Measurements from ENCODE around the gene ARHGAP15. TPM values are rescaled to one million over a fixed set of nuclear protein-coding genes. Genes with fewer than 3 reads are reported as not detected.

ARHGAP15 gene
- total and polyA plus RNA-seq, 9 donors, result 6.7 to 21.0 (median 9.7) TPM

DNA sequence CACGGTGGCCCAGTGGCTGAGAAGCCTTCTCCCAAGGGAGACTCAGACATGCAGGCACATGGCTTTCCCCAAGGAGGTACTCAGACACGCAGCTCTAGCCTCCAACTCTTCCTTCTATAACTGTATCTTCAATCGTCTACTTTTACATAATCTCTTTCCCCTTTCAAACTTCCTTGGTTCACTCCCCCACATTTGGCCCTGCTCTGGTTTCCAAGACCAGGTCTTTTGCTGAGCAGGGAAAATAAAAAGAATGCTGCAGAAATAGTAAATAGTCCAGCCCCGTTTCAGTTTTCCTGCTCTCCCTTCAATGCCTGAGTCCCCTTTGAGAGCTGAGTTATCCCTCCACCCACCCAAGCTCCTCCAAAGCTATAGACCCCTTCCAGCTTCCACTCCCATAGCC lies 635.0 kb downstream of the ARHGAP15 start:
- H3K27me3 ChIP-seq (ENCODE audit: control insufficient read depth, insufficient read depth, low read length), result no peaks in the 10 kb centered on the region
- H3K36me3 ChIP-seq (ENCODE audit: control insufficient read depth, insufficient read depth, low read length), result no peaks in the 10 kb centered on the region
- H3K4me1 ChIP-seq (ENCODE audit: control insufficient read depth, insufficient read depth, low read length), result no peaks in the 10 kb centered on the region
- no peak overlapping the region for H3K27ac ChIP-seq (ENCODE audit: low read length)
- no peak for DNase-seq
- 33% methylated on average over 4 of the region's 4 CpGs for WGBS (ENCODE audit: insufficient coverage)
- no peaks in the 10 kb centered on the region for H3K9me3 ChIP-seq (replicated peaks; ENCODE audit: control insufficient read depth, low read depth, low read length)
- H3K4me3 ChIP-seq (ENCODE audit: low read length), result no peak overlapping the region

DNA sequence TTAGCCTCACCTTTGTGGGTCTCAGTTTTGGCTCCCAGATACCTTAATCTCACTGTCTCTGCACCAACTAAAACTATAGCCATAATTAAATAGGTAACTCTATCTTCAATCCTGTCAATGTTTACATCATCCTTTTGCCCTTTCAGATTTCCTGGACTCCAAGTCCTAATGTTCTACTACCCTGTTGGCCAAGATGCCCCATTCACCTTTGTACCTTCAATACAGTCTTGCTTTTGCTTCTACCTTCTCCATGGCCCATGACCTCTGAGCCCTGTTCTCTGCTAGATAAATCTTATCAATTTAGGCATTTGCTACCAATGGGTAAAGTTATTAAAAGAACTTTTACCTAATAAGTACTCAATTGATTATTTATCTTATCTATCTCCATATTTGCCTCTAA lies 635.5 kb downstream of the ARHGAP15 start:
- Histone ChIP-seq H3K4me3 (ENCODE audit: low read length) (no peak overlapping the region), H3K9me3 (replicated peaks; ENCODE audit: control insufficient read depth, low read depth, low read length) (no peaks in the 10 kb centered on the region), H3K27ac (ENCODE audit: low read length) (no peak overlapping the region), H3K36me3 (ENCODE audit: control insufficient read depth, insufficient read depth, low read length) (no peaks in the 10 kb centered on the region), H3K27me3 (ENCODE audit: control insufficient read depth, insufficient read depth, low read length) (no peaks in the 10 kb centered on the region), H3K4me1 (ENCODE audit: control insufficient read depth, insufficient read depth, low read length) (no peaks in the 10 kb centered on the region)
- DNase-seq, result no peak

DNA sequence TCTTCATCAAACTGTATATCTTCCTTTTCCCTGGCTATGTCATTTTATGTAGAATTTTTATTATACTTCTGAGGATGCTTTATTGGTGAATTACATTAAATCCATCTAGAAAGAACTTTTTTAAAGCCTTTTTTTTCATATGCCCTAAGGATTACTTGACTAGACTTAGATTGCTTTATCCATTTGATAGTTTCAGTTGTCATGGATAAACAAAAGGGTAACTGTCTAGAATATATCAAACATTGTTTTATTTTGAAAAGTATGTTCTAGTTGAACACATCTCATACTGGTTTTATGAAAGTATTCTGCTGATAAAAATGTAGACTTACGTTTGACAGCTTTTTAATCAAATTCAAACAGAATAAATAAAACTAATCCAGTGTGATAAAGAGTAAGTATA lies 639.8 kb downstream of the ARHGAP15 start:
- H3K36me3 ChIP-seq (ENCODE audit: control insufficient read depth, insufficient read depth, low read length), result no peaks in the 10 kb centered on the region
- no peak overlapping the region for H3K27ac ChIP-seq (ENCODE audit: low read length)
- H3K27me3 ChIP-seq (ENCODE audit: control insufficient read depth, insufficient read depth, low read length), result no peaks in the 10 kb centered on the region
- WGBS (ENCODE audit: insufficient coverage), result no CpG with 5 or more reads among the region's 1 CpG
- H3K4me1 ChIP-seq (ENCODE audit: control insufficient read depth, insufficient read depth, low read length), result no peaks in the 10 kb centered on the region
- DNase-seq, result no peak
- H3K9me3 ChIP-seq (replicated peaks; ENCODE audit: control insufficient read depth, low read depth, low read length), result no peaks in the 10 kb centered on the region
- no peak overlapping the region for H3K4me3 ChIP-seq (ENCODE audit: low read length)

DNA sequence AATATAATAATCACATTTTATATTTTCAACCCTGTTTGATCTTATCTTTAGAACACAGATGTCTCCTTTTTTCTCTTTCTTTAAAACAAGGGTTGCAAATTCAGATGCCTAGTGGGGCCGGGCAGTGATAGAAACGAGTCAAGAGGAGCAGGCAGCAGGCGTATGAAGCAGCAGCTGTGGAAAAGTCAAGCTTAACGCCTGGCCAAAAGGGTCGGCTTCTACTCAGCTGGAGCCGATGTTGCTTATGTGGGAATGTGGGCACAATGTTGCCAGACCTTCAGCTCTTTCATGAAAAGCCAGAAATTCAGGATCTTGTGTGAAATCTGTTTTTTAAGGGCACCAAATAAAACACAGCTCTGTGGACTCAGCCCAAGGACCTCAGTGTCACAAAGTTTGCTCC lies 642.7 kb downstream of the ARHGAP15 start:
- no peak overlapping the region for H3K4me3 ChIP-seq (ENCODE audit: low read length)
- peak; percentile 69 for DNase-seq
- 43% methylated on average over 4 of the region's 6 CpGs for WGBS (ENCODE audit: insufficient coverage)
- H3K36me3 ChIP-seq (ENCODE audit: control insufficient read depth, insufficient read depth, low read length), result no peaks in the 10 kb centered on the region
- H3K27me3 ChIP-seq (ENCODE audit: control insufficient read depth, insufficient read depth, low read length), result no peaks in the 10 kb centered on the region
- peak overlapping the region; percentile 58 for H3K27ac ChIP-seq (ENCODE audit: low read length)
- no peaks in the 10 kb centered on the region for H3K4me1 ChIP-seq (ENCODE audit: control insufficient read depth, insufficient read depth, low read length)
- H3K9me3 ChIP-seq (replicated peaks; ENCODE audit: control insufficient read depth, low read depth, low read length), result no peaks in the 10 kb centered on the region

DNA sequence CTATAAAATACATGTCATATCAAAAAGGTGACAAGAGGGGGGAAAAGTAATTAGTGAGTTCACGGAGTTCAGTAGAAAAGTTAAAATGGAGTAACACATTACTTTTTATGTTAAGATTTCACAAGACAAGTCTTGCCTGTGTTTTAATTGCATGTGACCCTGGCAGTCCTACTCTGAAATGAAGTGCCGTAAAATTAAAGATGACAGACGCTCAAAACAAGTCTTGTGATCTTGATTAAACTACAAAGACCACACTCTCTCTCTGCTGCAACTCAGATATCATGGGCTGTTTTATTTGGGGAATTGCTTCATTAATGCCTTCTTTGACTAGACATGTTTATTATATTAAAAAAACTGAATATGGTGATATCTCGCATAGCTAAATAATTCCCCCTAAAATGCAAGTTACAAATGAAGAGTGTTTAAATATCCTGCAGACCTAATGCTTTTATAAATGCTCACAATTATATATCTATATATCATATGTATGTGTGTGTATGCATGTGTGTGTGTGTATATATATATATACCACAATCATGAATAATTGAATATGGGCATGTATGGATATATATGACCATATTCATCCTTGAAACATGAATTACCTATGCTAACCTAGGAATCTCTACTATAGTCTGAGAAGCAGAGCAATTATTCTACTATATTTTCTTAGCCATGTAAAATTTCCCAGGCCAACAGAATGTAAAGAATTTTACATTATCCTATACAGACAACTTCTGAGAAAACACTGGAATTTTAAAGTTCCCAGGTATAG lies 647.5 kb downstream of the ARHGAP15 start:
- Histone ChIP-seq H3K36me3 (ENCODE audit: control insufficient read depth, insufficient read depth, low read length) (no peaks in the 10 kb centered on the region), H3K9me3 (replicated peaks; ENCODE audit: control insufficient read depth, low read depth, low read length) (no peaks in the 10 kb centered on the region), H3K27me3 (ENCODE audit: control insufficient read depth, insufficient read depth, low read length) (no peaks in the 10 kb centered on the region), H3K4me1 (ENCODE audit: control insufficient read depth, insufficient read depth, low read length) (no peaks in the 10 kb centered on the region), H3K27ac (ENCODE audit: low read length) (no peak overlapping the region), H3K4me3 (ENCODE audit: low read length) (no peak overlapping the region)
- no CpG with 5 or more reads among the region's 4 CpGs for WGBS (ENCODE audit: insufficient coverage)
- no peak for DNase-seq

DNA sequence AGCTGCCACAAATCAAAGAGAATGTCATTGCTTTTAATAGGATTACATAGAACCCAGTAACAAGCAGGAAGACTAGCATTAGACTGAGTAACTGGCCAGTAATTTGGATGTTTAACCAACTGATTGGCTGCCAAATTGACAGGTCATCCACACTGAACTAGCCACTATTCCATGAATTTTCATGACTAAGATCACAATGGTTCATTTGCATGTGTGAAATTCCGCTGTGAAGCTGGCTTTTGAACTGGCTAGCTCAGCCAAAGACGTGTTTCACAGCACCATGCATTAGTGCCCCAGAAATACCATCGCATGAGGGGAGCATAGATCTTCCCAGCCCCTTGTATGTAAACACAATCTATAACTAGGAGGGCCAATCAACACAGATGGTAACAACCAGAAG lies 649.8 kb downstream of the ARHGAP15 start:
- no CpG with 5 or more reads among the region's 3 CpGs for WGBS (ENCODE audit: insufficient coverage)
- DNase-seq, result no peak
- H3K36me3 ChIP-seq (ENCODE audit: control insufficient read depth, insufficient read depth, low read length), result no peaks in the 10 kb centered on the region

DNA sequence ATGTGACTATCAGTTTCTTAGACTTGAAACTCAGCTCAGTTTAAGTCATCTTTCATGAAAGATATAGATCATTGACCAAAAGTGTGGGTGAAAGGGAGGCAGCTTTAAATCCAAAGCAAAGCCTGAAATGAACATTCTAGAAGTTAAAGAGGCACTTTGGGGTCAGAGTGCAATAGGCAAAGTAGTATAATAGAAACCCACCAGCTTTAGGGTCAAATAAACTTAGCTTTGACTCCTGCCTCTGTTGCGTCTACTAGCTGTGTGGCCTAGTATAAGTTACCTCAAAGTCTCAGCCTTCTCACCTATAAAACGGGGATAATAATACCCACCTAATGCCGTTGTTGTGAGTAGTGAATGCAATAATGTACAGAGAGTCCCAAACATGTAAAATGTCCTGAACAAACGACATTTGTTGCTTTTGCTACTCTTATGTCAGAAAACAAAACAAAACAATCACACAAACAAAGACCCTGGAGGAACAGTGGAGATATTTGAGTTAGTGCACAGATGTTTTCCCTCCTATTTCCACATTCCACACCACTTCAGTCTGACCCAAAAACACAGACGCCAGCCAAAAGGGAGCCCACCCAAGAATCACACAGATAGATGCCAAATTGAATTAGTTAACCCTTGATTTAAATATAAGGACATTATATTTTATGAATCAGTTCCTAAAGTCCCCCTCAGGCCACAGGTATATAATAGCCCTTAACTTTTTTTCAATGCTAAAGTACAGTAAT lies 657.0 kb downstream of the ARHGAP15 start:
- H3K4me1 ChIP-seq (ENCODE audit: control insufficient read depth, insufficient read depth, low read length), result no peaks in the 10 kb centered on the region
- no peaks in the 10 kb centered on the region for H3K36me3 ChIP-seq (ENCODE audit: control insufficient read depth, insufficient read depth, low read length)
- no peak overlapping the region for H3K27ac ChIP-seq (ENCODE audit: low read length)
- H3K9me3 ChIP-seq (replicated peaks; ENCODE audit: control insufficient read depth, low read depth, low read length), result no peaks in the 10 kb centered on the region
- no CpG with 5 or more reads among the region's 5 CpGs for WGBS (ENCODE audit: insufficient coverage)
- H3K27me3 ChIP-seq (ENCODE audit: control insufficient read depth, insufficient read depth, low read length), result no peaks in the 10 kb centered on the region
- no peak overlapping the region for H3K4me3 ChIP-seq (ENCODE audit: low read length)
- DNase-seq, result peak; percentile 42

More for the DNA sequence above, 649.8 kb downstream of the ARHGAP15 start:
- no peak overlapping the region for H3K27ac ChIP-seq (ENCODE audit: low read length)
- H3K4me1 ChIP-seq (ENCODE audit: control insufficient read depth, insufficient read depth, low read length), result no peaks in the 10 kb centered on the region
- no peak overlapping the region for H3K4me3 ChIP-seq (ENCODE audit: low read length)
- no peaks in the 10 kb centered on the region for H3K27me3 ChIP-seq (ENCODE audit: control insufficient read depth, insufficient read depth, low read length)
- no peaks in the 10 kb centered on the region for H3K9me3 ChIP-seq (replicated peaks; ENCODE audit: control insufficient read depth, low read depth, low read length)

DNA sequence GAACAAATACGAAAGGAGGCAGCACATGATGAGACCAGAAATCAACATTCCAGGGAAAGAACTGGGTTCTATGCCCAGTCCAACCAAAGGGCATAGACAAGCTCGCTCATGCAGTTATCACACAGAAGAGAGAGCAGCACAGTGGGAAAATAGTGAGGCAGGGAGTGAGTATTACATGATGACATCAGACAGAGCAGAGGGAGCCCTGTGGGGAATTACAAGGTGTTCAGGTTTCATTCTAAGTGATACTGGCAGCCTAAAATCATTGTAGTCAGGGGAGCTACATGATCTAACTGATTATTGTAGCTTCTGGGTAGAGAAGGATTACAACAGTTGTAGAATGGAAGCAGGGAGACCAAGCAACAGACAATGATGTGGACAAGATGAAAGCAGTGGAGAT lies 658.5 kb downstream of the ARHGAP15 start:
- no peaks in the 10 kb centered on the region for H3K4me1 ChIP-seq (ENCODE audit: control insufficient read depth, insufficient read depth, low read length)
- H3K36me3 ChIP-seq (ENCODE audit: control insufficient read depth, insufficient read depth, low read length), result no peaks in the 10 kb centered on the region
- no peak overlapping the region for H3K4me3 ChIP-seq (ENCODE audit: low read length)
- DNase-seq, result no peak
- H3K27ac ChIP-seq (ENCODE audit: low read length), result no peak overlapping the region
- no peaks in the 10 kb centered on the region for H3K27me3 ChIP-seq (ENCODE audit: control insufficient read depth, insufficient read depth, low read length)
- 97% methylated on average over 2 of the region's 2 CpGs for WGBS (ENCODE audit: insufficient coverage)
- no peaks in the 10 kb centered on the region for H3K9me3 ChIP-seq (replicated peaks; ENCODE audit: control insufficient read depth, low read depth, low read length)

DNA sequence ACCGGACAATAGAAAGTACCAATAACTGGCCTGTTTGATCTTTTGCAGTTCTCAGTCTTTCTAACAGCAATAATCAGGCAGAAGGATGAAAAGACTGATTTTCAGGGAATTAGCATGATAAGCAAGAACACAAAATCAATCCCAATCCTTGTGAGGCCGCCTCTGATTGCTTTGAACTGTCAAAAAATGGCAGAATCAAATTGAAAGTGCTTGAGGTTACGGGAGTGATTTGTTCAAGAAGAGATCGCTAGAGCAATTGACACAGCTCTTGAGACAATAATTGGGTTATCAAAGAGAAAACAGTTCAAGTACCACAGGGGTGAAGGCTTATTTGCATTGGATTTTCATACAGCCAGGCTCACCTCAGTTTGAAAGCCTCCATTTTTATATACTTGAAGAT lies 663.4 kb downstream of the ARHGAP15 start:
- 100% methylated on average over 3 of the region's 4 CpGs for WGBS (ENCODE audit: insufficient coverage)
- H3K9me3 ChIP-seq (replicated peaks; ENCODE audit: control insufficient read depth, low read depth, low read length), result no peaks in the 10 kb centered on the region

DNA sequence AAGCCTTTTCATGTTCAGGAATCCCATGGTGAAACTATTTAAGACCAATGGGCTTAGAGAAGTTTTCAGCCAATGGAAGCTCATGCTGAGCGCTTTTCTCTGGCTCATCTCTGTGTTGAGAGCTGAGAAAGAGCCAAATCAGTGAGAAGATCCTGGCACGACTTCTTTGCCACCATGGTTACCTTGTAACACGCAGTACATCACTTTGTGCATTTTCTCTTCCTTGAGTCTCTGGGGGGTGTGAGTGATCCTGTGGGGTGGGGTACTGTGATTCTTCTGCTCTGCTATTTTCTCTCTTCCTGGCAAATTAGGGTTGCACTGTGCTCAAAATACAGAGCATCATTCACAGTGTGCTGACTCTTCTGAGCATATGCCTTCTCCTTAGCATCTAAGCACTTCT lies 664.2 kb downstream of the ARHGAP15 start:
- Histone ChIP-seq H3K4me1 (ENCODE audit: control insufficient read depth, insufficient read depth, low read length) (no peaks in the 10 kb centered on the region), H3K36me3 (ENCODE audit: control insufficient read depth, insufficient read depth, low read length) (no peaks in the 10 kb centered on the region), H3K27ac (ENCODE audit: low read length) (no peak overlapping the region), H3K9me3 (replicated peaks; ENCODE audit: control insufficient read depth, low read depth, low read length) (no peaks in the 10 kb centered on the region), H3K27me3 (ENCODE audit: control insufficient read depth, insufficient read depth, low read length) (no peaks in the 10 kb centered on the region), H3K4me3 (ENCODE audit: low read length) (no peak overlapping the region)
- no peak for DNase-seq
- 92% methylated on average over 2 of the region's 3 CpGs for WGBS (ENCODE audit: insufficient coverage)

More for the DNA sequence above, 663.4 kb downstream of the ARHGAP15 start:
- H3K4me1 ChIP-seq (ENCODE audit: control insufficient read depth, insufficient read depth, low read length), result no peaks in the 10 kb centered on the region
- H3K27ac ChIP-seq (ENCODE audit: low read length), result no peak overlapping the region
- no peak overlapping the region for H3K4me3 ChIP-seq (ENCODE audit: low read length)
- DNase-seq, result no peak
- no peaks in the 10 kb centered on the region for H3K36me3 ChIP-seq (ENCODE audit: control insufficient read depth, insufficient read depth, low read length)
- no peaks in the 10 kb centered on the region for H3K27me3 ChIP-seq (ENCODE audit: control insufficient read depth, insufficient read depth, low read length)
